ENCODE measurements around the gene PPP1R13L. TPM values are rescaled to one million over a fixed set of nuclear protein-coding genes. Genes with fewer than 3 reads are reported as not detected.

Gene PPP1R13L
- total RNA-seq, 4 donors from 2014 or later = 195 to 597 (median 280) TPM

GRCh38 chr19:45356760-45357444 lies 48.0 kb downstream of the PPP1R13L start:
- Histone ChIP-seq H3K4me1 (no peaks in the 10 kb centered on the region), H3K27me3 (no peaks in the 10 kb centered on the region), H3K27ac (no peak overlapping the region), H3K4me3 (no peak overlapping the region), H3K36me3 (peaks cover 49% of the 10 kb centered on the region), H3K9me3 (no peaks in the 10 kb centered on the region)
- no peak for TF ChIP-seq EP300 (IDR thresholded peaks at IDR 0.05)
- TF ChIP-seq CTCF (IDR thresholded peaks at IDR 0.05) = no peak
- no peak for TF ChIP-seq POLR2AphosphoS5 (IDR thresholded peaks at IDR 0.05)
- TF ChIP-seq POLR2A (IDR thresholded peaks at IDR 0.05) = no peak
- 89% methylated on average over 20 of the region's 20 CpGs for WGBS
- no peak for DNase-seq (ENCODE audit: low spot score in 2 of 2)

GRCh38 chr19:45355910-45356309 lies 49.0 kb downstream of the PPP1R13L start:
- H3K27ac ChIP-seq = no peak overlapping the region
- no peaks in the 10 kb centered on the region for H3K4me1 ChIP-seq
- DNase-seq (ENCODE audit: low spot score in 2 of 2) = no peak
- H3K9me3 ChIP-seq = no peaks in the 10 kb centered on the region
- H3K27me3 ChIP-seq = no peaks in the 10 kb centered on the region
- no peak overlapping the region for H3K4me3 ChIP-seq
- WGBS = 96% methylated on average over 9 of the region's 9 CpGs
- TF ChIP-seq EP300 (IDR thresholded peaks at IDR 0.05) (no peak), POLR2A (IDR thresholded peaks at IDR 0.05) (no peak), CTCF (IDR thresholded peaks at IDR 0.05) (no peak), POLR2AphosphoS5 (IDR thresholded peaks at IDR 0.05) (no peak)
- H3K36me3 ChIP-seq = peaks cover 52% of the 10 kb centered on the region

DNA sequence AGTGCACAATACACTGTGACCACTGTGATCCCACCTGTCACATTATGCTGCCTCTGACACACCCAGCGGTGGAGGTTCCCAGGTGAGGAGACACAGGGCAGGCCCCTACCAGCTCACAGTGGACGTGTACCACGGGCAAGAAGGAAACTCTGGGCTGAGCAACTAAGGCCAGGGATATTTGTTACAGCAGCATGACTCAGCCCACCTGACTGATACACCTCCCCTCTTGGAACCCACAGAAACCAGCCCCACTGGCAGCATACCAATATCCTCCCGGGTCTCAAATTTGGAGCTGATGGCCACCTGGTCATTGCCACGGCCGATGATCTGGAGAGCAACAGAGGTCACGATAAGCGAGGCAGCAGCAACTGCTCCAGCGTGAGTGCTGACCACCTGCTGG lies 49.5 kb downstream of the PPP1R13L start:
- DNase-seq (ENCODE audit: low spot score in 2 of 2) = no peak
- Histone ChIP-seq H3K9me3 (no peaks in the 10 kb centered on the region), H3K27ac (no peak overlapping the region), H3K36me3 (peaks cover 52% of the 10 kb centered on the region), H3K4me1 (no peaks in the 10 kb centered on the region), H3K4me3 (no peak overlapping the region), H3K27me3 (no peaks in the 10 kb centered on the region)
- over 99% methylated on average over 8 of the region's 9 CpGs for WGBS
- TF ChIP-seq POLR2AphosphoS5 (IDR thresholded peaks at IDR 0.05) (no peak), POLR2A (IDR thresholded peaks at IDR 0.05) (no peak), EP300 (IDR thresholded peaks at IDR 0.05) (no peak)

- Histone ChIP-seq H3K27ac (no peak overlapping the region), H3K27me3 (no peaks in the 10 kb centered on the region), H3K36me3 (peaks cover 63% of the 10 kb centered on the region), H3K4me1 (no peaks in the 10 kb centered on the region), H3K4me3 (no peak overlapping the region), H3K9me3 (no peaks in the 10 kb centered on the region)
- TF ChIP-seq POLR2AphosphoS5 (IDR thresholded peaks at IDR 0.05) (no peak), EP300 (IDR thresholded peaks at IDR 0.05) (no peak), POLR2A (IDR thresholded peaks at IDR 0.05) (no peak), CTCF (IDR thresholded peaks at IDR 0.05) (no peak)
- WGBS = 91% methylated on average over 10 of the region's 11 CpGs
- no peak for DNase-seq (ENCODE audit: low spot score in 2 of 2)
Measured at GRCh38 chr19:45354241-45354842, 50.5 kb downstream of the PPP1R13L start.

- WGBS = 96% methylated on average over 8 of the region's 20 CpGs
- no peak for TF ChIP-seq CTCF (IDR thresholded peaks at IDR 0.05)
- no peak for TF ChIP-seq POLR2AphosphoS5 (IDR thresholded peaks at IDR 0.05)
- TF ChIP-seq POLR2A (IDR thresholded peaks at IDR 0.05) = no peak
- no peak for TF ChIP-seq EP300 (IDR thresholded peaks at IDR 0.05)
- H3K4me1 ChIP-seq = no peaks in the 10 kb centered on the region
- no peak overlapping the region for H3K4me3 ChIP-seq
- no peaks in the 10 kb centered on the region for H3K27me3 ChIP-seq
- H3K36me3 ChIP-seq = peaks cover 70% of the 10 kb centered on the region
- DNase-seq (ENCODE audit: low spot score in 2 of 2) = no peak
- H3K9me3 ChIP-seq = no peaks in the 10 kb centered on the region
- no peak overlapping the region for H3K27ac ChIP-seq
Measured at GRCh38 chr19:45352914-45353796, 51.7 kb downstream of the PPP1R13L start.

Data from suprapubic skin (tissue), 4 donors.